Measurements from ENCODE around the gene CHURC1.

CHURC1 gene

GRCh38 chr14:64914237-64915028 lies at the start of gene CHURC1:
TSS of gene CHURC1 (plus strand) at chr14:64914455. CDS start at chr14:64914496, 41 bp downstream.
- DNase-seq (ENCODE audit: low read depth): peak; percentile 97

DNA sequence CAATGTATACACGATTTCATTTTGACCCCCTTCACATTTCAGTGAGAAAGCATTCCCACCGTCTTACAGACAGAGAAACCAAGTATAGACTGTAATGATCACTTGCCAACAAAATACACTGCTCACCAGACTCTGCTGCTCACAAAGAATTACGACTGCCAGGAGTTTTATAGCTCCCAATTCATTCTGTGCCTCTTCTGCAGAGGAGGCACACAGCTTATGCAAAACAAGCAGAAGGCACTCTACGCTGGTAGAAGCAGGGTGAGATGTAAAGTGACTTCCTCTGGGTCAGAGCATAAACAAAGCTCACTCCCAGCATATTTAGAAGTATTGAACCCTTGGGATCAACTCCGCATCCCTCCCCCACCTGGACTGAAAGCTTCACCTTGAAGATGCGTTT lies 49.1 kb upstream of the CHURC1 start:
- DNase-seq (ENCODE audit: low read depth): no peak

- no peak for DNase-seq (ENCODE audit: low read depth)
Observed at GRCh38 chr14:64865992-64866391, 48.3 kb upstream of the CHURC1 start.

GRCh38 chr14:64867182-64867581 lies 47.1 kb upstream of the CHURC1 start:
- DNase-seq (ENCODE audit: low read depth): no peak

DNA sequence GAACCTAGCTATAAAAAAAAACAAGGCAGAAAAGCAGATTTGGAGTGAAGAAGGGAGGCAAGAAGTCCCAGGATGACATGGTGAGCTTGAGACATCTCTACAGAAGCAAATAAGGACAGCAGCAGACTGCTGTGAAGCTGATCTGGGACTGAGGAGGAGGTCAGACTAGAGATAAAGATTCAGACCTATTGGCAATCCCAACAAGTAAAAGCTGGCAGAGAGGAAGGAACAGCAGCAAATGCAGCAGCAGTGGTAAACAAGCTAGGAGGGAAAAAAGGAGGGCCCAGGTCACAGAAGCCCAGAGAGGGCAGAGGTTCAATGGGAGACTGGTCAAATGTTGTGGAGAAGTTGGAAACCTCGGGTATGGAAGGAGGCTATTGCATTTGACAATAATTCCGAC lies 45.9 kb upstream of the CHURC1 start:
- no peak for DNase-seq (ENCODE audit: low read depth)

GRCh38 chr14:64868841-64869240 lies 45.4 kb upstream of the CHURC1 start:
- no peak for DNase-seq (ENCODE audit: low read depth)

GRCh38 chr14:64870160-64870559 lies 44.1 kb upstream of the CHURC1 start:
- no peak for DNase-seq (ENCODE audit: low read depth)

GRCh38 chr14:64871344-64871743 lies 42.9 kb upstream of the CHURC1 start:
- DNase-seq (ENCODE audit: low read depth): no peak

DNA sequence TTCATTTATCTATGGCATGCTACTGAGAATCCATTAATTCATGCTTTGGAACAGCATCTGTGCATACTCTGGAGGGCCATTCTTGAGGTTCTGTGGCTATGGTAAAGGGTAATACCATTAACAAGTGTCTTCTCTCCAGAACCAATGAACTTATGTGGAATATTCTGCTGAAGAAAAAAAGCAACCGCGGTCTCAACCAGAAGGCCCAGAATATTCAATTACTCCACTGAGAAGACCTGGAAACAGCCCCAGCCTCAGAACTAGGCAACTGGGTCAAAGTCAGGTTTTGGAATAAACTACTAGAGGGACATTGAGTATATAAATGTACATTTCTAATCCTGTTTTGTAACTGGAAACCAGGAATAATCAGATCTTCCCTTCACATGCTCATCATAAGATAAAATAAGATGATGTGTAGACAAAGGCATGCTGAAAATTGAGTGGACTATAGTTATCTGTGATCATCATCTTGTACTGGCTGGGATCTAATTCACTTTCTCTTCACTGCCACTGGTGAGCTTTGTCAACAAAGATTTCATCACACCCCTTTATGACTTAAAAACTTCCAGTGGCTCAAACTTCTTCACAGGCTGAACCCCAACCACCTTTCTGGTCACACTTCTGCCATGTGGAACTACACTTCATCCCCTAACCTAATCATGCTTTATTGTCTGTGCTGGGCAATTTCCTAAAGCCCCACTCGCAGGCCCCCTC lies 40.6 kb upstream of the CHURC1 start:
- DNase-seq (ENCODE audit: low read depth): no peak

GRCh38 chr14:64875350-64875749 lies 38.9 kb upstream of the CHURC1 start:
- no peak for DNase-seq (ENCODE audit: low read depth)

DNA sequence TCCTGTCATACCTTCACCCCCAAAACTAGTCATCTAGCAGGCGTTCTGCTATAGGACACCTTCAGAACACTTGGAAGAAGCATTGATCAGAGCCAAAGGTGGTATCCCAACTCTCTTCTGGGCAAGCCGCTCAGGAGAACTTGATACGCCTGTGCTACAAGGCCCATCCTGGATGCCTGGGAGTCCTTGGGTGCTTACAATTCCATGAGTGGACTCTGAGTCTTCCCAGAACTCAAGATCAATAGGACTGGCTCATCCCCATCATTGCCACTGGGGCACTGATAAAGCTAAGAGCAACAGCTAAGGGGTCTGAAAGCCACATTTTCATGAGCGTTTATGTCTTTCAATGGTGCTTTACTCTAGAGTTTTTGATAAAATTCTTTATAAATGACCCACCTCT lies 36.4 kb upstream of the CHURC1 start:
- DNase-seq (ENCODE audit: low read depth): no peak

GRCh38 chr14:64878837-64879634 lies 35.2 kb upstream of the CHURC1 start:
- no peak for DNase-seq (ENCODE audit: low read depth)

DNA sequence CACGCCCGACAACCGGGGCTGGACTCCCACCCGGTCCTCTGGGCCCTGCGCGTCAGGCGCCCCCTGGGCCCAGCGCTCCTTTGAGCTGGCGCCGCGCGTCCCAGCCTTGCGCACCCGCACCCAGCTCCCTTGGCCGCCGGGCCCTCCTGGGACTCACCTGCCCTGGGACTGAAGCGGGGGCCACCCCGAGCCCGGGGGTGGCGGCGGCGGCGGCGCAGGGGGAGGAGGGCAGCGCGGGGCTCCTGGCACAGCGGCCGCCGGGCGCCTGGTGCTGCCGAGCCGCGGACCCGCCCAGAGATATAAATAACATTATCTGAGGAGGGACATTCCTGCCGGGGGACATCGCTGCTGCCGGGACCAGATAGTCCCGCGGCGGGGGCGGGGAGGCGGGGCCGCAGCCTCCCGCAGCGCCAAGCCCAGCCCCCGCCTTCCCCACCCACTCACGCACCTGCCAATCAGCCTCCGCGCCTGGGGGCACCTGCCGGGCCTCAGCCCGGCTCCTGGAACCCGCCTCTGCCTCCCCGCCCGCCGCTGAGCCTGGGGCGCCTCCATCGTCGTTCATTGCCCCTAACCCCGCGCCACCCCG lies 34.5 kb upstream of the CHURC1 start, which contains the start of gene SPTB:
Gene SPTB (minus strand): TSS at position 273 of the 586 bp plus-strand sequence. CDS start 56,813 bp downstream, outside the sequence.
- DNase-seq (ENCODE audit: low read depth): peak; percentile 45

DNA sequence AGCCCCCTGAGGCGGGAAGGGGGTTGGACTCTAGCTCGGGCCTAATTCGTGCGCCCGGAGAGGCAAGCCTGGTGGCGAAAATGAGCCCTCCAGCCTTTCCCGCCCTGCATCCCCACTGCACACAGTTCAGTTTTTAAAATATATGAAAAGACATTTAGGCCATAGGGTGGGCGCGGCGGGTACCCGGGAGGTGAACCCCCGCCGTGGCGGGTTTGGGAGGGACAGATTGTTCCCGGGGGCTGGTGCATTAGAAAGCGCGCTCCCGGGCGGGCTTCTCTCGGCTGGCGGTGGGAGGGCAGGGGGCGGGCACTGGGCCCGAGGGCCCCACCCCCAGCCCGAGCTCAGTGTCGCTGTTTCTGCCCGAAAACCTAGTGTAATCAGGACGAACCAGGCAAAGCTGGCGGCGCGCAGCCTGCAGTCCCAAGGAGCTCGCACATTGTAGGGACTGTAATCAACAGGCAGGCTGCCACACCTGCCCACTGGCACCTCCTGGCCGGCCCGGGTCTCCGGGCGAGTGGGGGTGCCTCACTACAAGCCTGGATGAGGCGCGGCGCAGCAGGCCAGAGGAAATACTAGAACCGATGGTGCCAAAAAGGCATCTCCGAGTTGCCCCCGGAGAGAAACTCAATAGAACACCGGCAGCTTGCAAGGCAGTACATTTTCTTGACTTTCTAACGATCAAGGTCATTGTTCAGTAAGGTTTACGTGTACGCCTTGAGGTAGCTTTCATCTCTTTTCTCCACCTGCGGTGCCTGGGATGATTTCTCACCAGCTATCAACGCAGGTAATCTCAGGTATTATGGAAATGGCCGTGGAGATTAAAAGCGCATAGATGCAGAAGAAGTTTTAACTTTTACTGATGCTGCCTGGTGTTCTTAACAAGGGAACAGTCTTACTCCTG lies 33.8 kb upstream of the CHURC1 start:
- peak; percentile 28 for DNase-seq (ENCODE audit: low read depth)

DNA sequence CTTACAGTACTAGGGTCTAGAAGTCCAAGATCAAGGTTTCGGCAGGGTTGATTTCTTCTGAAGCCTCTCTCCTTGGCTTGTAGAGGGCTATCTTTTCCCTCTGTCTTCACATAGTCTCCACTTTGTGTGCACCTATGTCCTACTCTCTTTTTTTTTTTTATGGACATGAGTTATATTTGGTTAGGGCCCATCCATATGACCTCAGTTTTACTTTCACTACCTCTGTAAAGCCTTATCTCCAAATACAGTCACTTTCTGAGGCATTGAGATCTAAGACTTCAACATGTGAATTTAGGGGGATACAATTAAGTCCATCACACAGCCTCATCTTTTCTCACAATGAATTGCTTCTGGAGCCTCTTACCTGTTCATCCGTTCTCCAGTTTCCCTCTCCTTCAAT lies 28.7 kb upstream of the CHURC1 start:
- no peak for DNase-seq (ENCODE audit: low read depth)

DNA sequence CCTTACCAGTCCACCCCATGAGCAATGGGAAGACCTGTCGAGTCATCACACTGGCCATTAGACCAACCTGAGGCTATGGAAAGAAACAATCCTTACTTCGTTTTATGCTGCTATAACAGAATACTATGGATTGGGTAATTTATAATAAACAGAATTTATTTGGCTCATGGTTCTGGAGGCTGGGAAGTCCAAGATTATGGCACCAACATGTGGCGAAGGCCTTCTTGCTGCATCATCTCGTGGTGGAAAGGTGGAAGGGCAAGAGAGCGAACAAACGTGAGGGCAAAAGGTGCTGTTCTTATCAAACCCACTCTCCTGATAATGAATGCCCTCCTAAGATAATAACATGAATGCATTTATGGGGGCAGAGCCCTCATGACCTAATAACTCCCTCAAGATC lies 24.9 kb upstream of the CHURC1 start:
- no peak for DNase-seq (ENCODE audit: low read depth)

DNA sequence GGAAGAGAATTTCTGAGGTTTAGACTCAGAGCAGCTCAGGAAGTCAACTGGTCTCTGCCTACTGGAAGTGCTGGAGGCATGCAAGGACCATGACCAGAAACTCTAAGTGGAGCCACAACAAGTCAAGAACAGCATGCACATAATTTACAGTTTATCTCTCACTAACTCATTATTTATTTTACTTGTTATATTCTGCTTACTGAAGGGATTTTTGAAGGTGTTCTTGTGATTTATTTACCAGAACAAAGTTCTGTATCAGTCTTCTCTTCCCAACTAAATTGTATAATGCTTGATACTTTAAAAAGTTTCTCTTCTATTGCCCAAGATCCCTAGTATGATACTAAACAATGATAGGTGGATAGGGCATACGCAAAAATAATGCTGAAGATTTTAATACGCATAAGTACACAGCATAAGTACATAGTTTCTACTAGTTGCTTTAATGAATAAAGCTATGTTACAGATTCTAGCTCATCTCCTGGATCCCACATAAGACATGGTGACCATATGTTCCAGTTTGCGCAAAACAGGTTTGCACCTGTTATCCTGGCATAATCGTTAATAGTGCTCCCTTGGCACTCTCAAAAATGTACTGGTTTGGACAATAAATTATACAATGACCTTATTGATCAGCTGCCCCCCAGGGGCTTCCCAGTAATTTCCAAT lies 22.9 kb upstream of the CHURC1 start:
- no peak for DNase-seq (ENCODE audit: low read depth)

GRCh38 chr14:64891839-64892375 lies 22.3 kb upstream of the CHURC1 start:
- peak; percentile 7 for DNase-seq (ENCODE audit: low read depth)

DNA sequence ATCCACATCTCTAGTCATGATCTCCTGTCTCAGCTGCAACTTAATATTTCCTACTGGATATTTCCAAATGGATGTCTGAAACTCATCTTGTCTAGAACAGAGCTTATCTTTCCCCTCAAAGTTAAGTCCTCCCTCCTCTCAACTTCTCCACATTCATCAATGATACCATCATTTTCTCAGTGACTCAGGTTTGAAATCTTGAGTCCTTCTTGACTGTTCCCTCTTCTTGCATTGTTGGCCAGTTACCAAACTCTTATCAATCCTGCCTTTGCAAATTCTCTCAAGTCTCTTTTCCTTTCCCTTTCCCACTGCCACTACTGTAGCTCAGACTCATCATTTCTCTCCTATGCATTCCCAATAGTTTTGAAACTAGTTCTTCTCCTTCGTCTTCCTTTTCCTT lies 14.3 kb upstream of the CHURC1 start:
- DNase-seq (ENCODE audit: low read depth): no peak

DNA sequence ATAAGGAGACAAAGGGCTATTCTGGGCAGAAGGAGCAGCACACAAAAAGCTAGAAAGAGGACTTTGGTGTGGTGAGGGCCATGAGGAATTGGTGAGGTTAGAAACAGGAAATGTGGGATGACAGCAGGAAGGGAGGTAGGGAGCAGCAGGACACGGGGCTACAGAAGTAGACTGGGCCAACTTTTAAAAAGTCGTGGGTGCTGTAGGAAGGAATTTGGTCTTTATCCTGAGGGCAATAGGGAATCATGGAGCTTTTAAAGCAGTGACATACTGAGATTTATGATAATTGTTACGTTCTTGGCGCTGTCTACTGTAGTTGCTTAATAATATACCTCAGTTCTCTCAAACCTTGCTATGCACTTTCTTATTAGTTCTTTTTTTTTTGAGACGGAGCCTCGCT lies 8.2 kb upstream of the CHURC1 start:
- DNase-seq (ENCODE audit: low read depth): no peak
